Measurements from ENCODE around the gene ACSS1. TPM values are rescaled to one million over a fixed set of nuclear protein-coding genes. Genes with fewer than 3 reads are reported as not detected.

Gene ACSS1
- total RNA-seq, 1 experiment from 2014 or later, result 12.8 TPM

- Histone ChIP-seq H3K4me1 (replicated peaks; ENCODE audit: insufficient read depth) (0 out of 2 replicates have a peak, but pooled peaks cover 5% of the 10 kb centered on the region), H3K27ac (no peak overlapping the region), H3K27me3 (ENCODE audit: insufficient read depth, low read depth) (no peaks in the 10 kb centered on the region), H3K9me2 (ENCODE audit: insufficient read depth) (no peaks in the 10 kb centered on the region), H4K20me1 (ENCODE audit: insufficient read depth) (no peaks in the 10 kb centered on the region), H3K79me2 (ENCODE audit: low read depth) (peaks cover 31% of the 10 kb centered on the region), H3K36me3 (ENCODE audit: low read depth) (peaks cover 28% of the 10 kb centered on the region), H3K4me2 (no peak overlapping the region), H3K9me3 (ENCODE audit: insufficient read depth, low read depth) (no peaks in the 10 kb centered on the region), H2AFZ (no peak overlapping the region), H3F3A (ENCODE audit: insufficient read depth, low read depth) (no peaks in the 10 kb centered on the region), H3K4me3 (no peak overlapping the region)
- BruUV-seq (replicated peaks), result no TSS peak
- ChIA-PET CTCF (no interaction called here), POLR2A (ENCODE audit: unreplicated experiment) (no interaction called here)
- TF ChIP-seq EZH2 (IDR thresholded peaks at IDR 0.05; ENCODE audit: low read depth), result no peak
- TF ChIP-seq, protein P1, sequence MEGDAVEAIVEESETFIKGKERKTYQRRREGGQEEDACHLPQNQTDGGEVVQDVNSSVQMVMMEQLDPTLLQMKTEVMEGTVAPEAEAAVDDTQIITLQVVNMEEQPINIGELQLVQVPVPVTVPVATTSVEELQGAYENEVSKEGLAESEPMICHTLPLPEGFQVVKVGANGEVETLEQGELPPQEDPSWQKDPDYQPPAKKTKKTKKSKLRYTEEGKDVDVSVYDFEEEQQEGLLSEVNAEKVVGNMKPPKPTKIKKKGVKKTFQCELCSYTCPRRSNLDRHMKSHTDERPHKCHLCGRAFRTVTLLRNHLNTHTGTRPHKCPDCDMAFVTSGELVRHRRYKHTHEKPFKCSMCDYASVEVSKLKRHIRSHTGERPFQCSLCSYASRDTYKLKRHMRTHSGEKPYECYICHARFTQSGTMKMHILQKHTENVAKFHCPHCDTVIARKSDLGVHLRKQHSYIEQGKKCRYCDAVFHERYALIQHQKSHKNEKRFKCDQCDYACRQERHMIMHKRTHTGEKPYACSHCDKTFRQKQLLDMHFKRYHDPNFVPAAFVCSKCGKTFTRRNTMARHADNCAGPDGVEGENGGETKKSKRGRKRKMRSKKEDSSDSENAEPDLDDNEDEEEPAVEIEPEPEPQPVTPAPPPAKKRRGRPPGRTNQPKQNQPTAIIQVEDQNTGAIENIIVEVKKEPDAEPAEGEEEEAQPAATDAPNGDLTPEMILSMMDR (conservative IDR thresholded peaks at IDR 0.05), result no peak
- DNase-seq, result no peak
- intact Hi-C loops (cut with micrococcal nuclease; ENCODE audit: unreplicated experiment), result no loop called here
Measured at GRCh38 chr20:24983896-24984295, 74.0 kb downstream of the ACSS1 start.

GRCh38 chr20:24981790-24982189 is 76.1 kb downstream of the ACSS1 start:
- H3K4me2 ChIP-seq, result no peak overlapping the region
- TF ChIP-seq, protein P1 (conservative IDR thresholded peaks at IDR 0.05), result no peak
- no peak for TF ChIP-seq EZH2 (IDR thresholded peaks at IDR 0.05; ENCODE audit: low read depth)
- POLR2A ChIA-PET (ENCODE audit: unreplicated experiment), result no interaction called here
- BruUV-seq (replicated peaks), result no TSS peak
- no peak for DNase-seq
- H3K36me3 ChIP-seq (ENCODE audit: low read depth), result peaks cover 29% of the 10 kb centered on the region
- H3K79me2 ChIP-seq (ENCODE audit: low read depth), result peaks cover 15% of the 10 kb centered on the region
- CTCF ChIA-PET, result no interaction called here
- H3K4me1 ChIP-seq (replicated peaks; ENCODE audit: insufficient read depth), result 0 out of 2 replicates have a peak, but pooled peaks cover 5% of the 10 kb centered on the region
- H3K9me2 ChIP-seq (ENCODE audit: insufficient read depth), result no peaks in the 10 kb centered on the region
- no peaks in the 10 kb centered on the region for H3F3A ChIP-seq (ENCODE audit: insufficient read depth, low read depth)
- H4K20me1 ChIP-seq (ENCODE audit: insufficient read depth), result no peaks in the 10 kb centered on the region
- intact Hi-C loops (cut with micrococcal nuclease; ENCODE audit: unreplicated experiment), result no loop called here
- no peak overlapping the region for H2AFZ ChIP-seq
- H3K27me3 ChIP-seq (ENCODE audit: insufficient read depth, low read depth), result no peaks in the 10 kb centered on the region
- no peak overlapping the region for H3K4me3 ChIP-seq
- H3K27ac ChIP-seq, result no peak overlapping the region
- H3K9me3 ChIP-seq (ENCODE audit: insufficient read depth, low read depth), result peaks cover 3% of the 10 kb centered on the region; the same call in 1 of the 2 replicates

DNA sequence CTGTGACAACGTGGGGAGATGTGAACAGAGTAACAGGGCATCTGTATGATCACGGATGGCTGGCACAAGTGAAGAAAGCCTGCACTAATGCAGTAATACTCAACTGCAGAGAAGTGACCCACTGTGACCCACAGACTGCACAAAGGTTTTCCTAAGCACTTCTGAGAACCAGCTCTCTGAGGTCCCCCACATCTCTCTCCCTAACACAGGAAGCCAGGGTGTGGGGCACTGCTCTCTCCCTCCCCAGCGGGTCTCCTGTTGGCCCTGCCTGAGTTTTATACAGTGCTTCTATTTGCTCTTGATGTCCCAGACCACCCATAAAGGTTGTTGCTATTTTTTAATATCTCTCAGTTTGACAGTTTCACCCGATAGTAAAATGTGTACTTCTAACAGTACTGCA is 76.7 kb downstream of the ACSS1 start:
- Histone ChIP-seq H3K9me3 (ENCODE audit: insufficient read depth, low read depth) (peaks cover 8% of the 10 kb centered on the region; the same call in 1 of the 2 replicates), H3K79me2 (ENCODE audit: low read depth) (peaks cover 10% of the 10 kb centered on the region; the same call in 1 of the 2 replicates), H3K27me3 (ENCODE audit: insufficient read depth, low read depth) (no peaks in the 10 kb centered on the region), H3K4me3 (no peak overlapping the region), H3K4me1 (replicated peaks; ENCODE audit: insufficient read depth) (0 out of 2 replicates have a peak, but pooled peaks cover 5% of the 10 kb centered on the region), H4K20me1 (ENCODE audit: insufficient read depth) (no peaks in the 10 kb centered on the region), H3F3A (ENCODE audit: insufficient read depth, low read depth) (no peaks in the 10 kb centered on the region), H3K9me2 (ENCODE audit: insufficient read depth) (no peaks in the 10 kb centered on the region), H3K4me2 (no peak overlapping the region), H3K27ac (no peak overlapping the region), H2AFZ (no peak overlapping the region), H3K36me3 (ENCODE audit: low read depth) (peaks cover 34% of the 10 kb centered on the region)
- ChIA-PET POLR2A (ENCODE audit: unreplicated experiment) (no interaction called here), CTCF (no interaction called here)
- BruUV-seq (replicated peaks), result no TSS peak
- DNase-seq, result no peak
- intact Hi-C loops (cut with micrococcal nuclease; ENCODE audit: unreplicated experiment), result no loop called here
- TF ChIP-seq, protein P1 (conservative IDR thresholded peaks at IDR 0.05), result no peak
- TF ChIP-seq EZH2 (IDR thresholded peaks at IDR 0.05; ENCODE audit: low read depth), result no peak
